SK-N-MC (cell line): Measurements from ENCODE around the gene DYRK2.

ENCODE experiments used
- EZH2 ChIP-seq: fragments of 200-600 bp; sonication (generic); IDR thresholded peaks from one replicate; pipeline ENCODE4 v1.6.1; 2017; ENCODE audit warnings: antibody characterized with exemption
- POLR2AphosphoS5 ChIP-seq: IDR thresholded peaks from 2 replicates; pipeline ENCODE4 v1.6.1; 2012; ENCODE audit warnings: mild to moderate bottlenecking, low read depth, low read length, borderline replicate concordance

DNA sequence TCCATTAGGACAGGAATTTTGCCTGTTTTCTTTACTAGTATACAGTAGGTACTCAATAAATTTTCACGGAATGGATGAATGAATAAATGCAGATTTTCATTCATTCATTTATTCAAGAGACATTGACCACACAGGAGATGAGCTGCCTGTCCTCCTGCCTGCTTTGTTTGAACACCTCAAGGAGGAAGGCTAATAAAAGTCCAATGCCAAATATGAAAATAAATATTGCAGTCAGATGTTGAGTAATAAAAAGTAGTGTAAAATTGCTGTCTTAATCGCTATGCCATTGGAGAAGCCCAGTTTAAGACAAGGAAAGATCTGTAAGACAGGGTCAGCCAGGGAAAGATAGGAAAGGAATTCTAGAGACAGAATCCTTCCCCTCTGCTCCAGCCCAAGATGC, 47.4 kb downstream of the DYRK2 start:
- TF ChIP-seq POLR2AphosphoS5 (no peak), EZH2 (no peak)
